GM23338 (cell line): ENCODE data around the gene SLC2A8. TPM values are rescaled to one million over a fixed set of nuclear protein-coding genes. Genes with fewer than 3 reads are reported as not detected.

ENCODE experiments used
- ATAC-seq: fragments of 200-7000 bp; cut with Tn5 transposase; 3 replicates; pipeline ENCODE4 v1.9.1; 2020
- DNase-seq: peaks from one replicate; pipeline ENCODE4 v3.0.0-alpha.2; 2015; ENCODE audit warnings: low spot score
- H2AFZ ChIP-seq: fragments of 200-600 bp; sonication (generic); 2 replicates; pipeline ENCODE4 v1.8.0; 2016; ENCODE audit warnings: antibody characterized with exemption, mild to moderate bottlenecking, moderate library complexity
- H3F3A ChIP-seq: fragments of 200-600 bp; sonication (generic); replicated peaks from 2 replicates; pipeline ENCODE4 v1.8.0; 2017; ENCODE audit warnings: antibody characterized with exemption, mixed run types, low read depth
- H3K27ac ChIP-seq: fragments of 200-600 bp; sonication (generic); 2 replicates; pipeline ENCODE4 v1.6.1; 2016; ENCODE audit warnings: low read depth
- H3K27me3 ChIP-seq: fragments of 200-600 bp; sonication (generic); 2 replicates; pipeline ENCODE4 v1.8.0; 2016; ENCODE audit warnings: mild to moderate bottlenecking, mixed run types, moderate library complexity; ENCODE audit not compliant: insufficient read depth
- H3K36me3 ChIP-seq: fragments of 200-600 bp; sonication (generic); 2 replicates; pipeline ENCODE4 v1.8.0; 2016; ENCODE audit warnings: mild to moderate bottlenecking; ENCODE audit not compliant: insufficient read depth
- H3K4me1 ChIP-seq: fragments of 200-600 bp; sonication (generic); 2 replicates; pipeline ENCODE4 v1.8.0; 2016; ENCODE audit warnings: mild to moderate bottlenecking, moderate library complexity; ENCODE audit not compliant: insufficient read depth
- H3K4me2 ChIP-seq: fragments of 200-600 bp; sonication (generic); 2 replicates; pipeline ENCODE4 v1.7.1; 2017; ENCODE audit warnings: mixed run types
- H3K4me3 ChIP-seq: fragments of 200-600 bp; sonication (generic); 2 replicates; pipeline ENCODE4 v1.6.1; 2016; ENCODE audit warnings: mixed run types
- H3K79me2 ChIP-seq: fragments of 200-600 bp; sonication (generic); replicated peaks from 2 replicates; pipeline ENCODE4 v1.8.0; 2017; ENCODE audit warnings: mild to moderate bottlenecking; ENCODE audit not compliant: insufficient read depth
- H3K9me2 ChIP-seq: fragments of 200-600 bp; sonication (generic); 2 replicates; pipeline ENCODE4 v1.8.0; 2017; ENCODE audit not compliant: insufficient read depth
- H4K20me1 ChIP-seq: fragments of 200-600 bp; sonication (generic); replicated peaks from 2 replicates; pipeline ENCODE4 v1.8.0; 2017; ENCODE audit warnings: mild to moderate bottlenecking; ENCODE audit not compliant: insufficient read depth
- H3K27ac Mint-ChIP-seq: 2 replicates; pipeline ENCODE4 v1.8.0; 2020; ENCODE audit warnings: inconsistent platforms, mild to moderate bottlenecking, moderate library complexity, mixed read lengths
- H3K27me3 Mint-ChIP-seq: 3 replicates; pipeline ENCODE4 v1.8.0; 2022; ENCODE audit warnings: low read depth, mild to moderate bottlenecking, moderate library complexity, mixed read lengths, inconsistent platforms; ENCODE audit not compliant: insufficient read depth, poor library complexity
- H3K36me3 Mint-ChIP-seq: 3 replicates; pipeline ENCODE4 v1.8.0; 2021; ENCODE audit warnings: low read depth, mild to moderate bottlenecking, inconsistent platforms, moderate library complexity, mixed read lengths
- H3K4me1 Mint-ChIP-seq: 3 replicates; pipeline ENCODE4 v1.8.0; 2020; ENCODE audit warnings: mild to moderate bottlenecking, inconsistent platforms, mixed read lengths
- H3K4me3 Mint-ChIP-seq: 3 replicates; pipeline ENCODE4 v1.8.0; 2021; ENCODE audit warnings: moderate library complexity, mild to moderate bottlenecking, inconsistent platforms, mixed read lengths
- H3K9me3 Mint-ChIP-seq: 3 replicates; pipeline ENCODE4 v1.8.0; 2020; ENCODE audit warnings: moderate library complexity, mild to moderate bottlenecking, inconsistent platforms, mixed read lengths
- CREB1 ChIP-seq: fragments of 250-450 bp; sonication (Bioruptor Pico); IDR thresholded peaks from 2 replicates; pipeline ENCODE4 v1.5.0; 2020; ENCODE audit warnings: low read depth, mild to moderate bottlenecking, moderate library complexity
- ETS1 ChIP-seq: IDR thresholded peaks from 2 replicates; pipeline ENCODE4 v1.6.1; 2016; ENCODE audit warnings: antibody characterized with exemption
- EZH2 ChIP-seq: fragments of 200-600 bp; sonication (generic); IDR thresholded peaks from one replicate; pipeline ENCODE4 v1.8.0; 2017; ENCODE audit warnings: antibody characterized with exemption, mild to moderate bottlenecking, low read depth; ENCODE audit not compliant: unreplicated experiment
- EZH2phosphoT487 ChIP-seq: fragments of 200-600 bp; sonication (generic); IDR thresholded peaks from one replicate; pipeline ENCODE4 v1.8.1; 2018; ENCODE audit warnings: antibody characterized with exemption; ENCODE audit not compliant: unreplicated experiment
- POLR2AphosphoS5 ChIP-seq: IDR thresholded peaks from 2 replicates; pipeline ENCODE4 v1.6.1; 2016; ENCODE audit warnings: antibody characterized with exemption, low read depth
- STAT1 ChIP-seq: IDR thresholded peaks from one replicate; pipeline ENCODE4 v1.6.1; 2016; ENCODE audit warnings: antibody characterized with exemption; ENCODE audit not compliant: unreplicated experiment
- ZNF114 ChIP-seq: fragments of 250-450 bp; sonication (Bioruptor Pico); IDR thresholded peaks from 2 replicates; pipeline ENCODE4 v1.5.0; 2020; ENCODE audit warnings: mild to moderate bottlenecking, moderate library complexity
- ZNF331 ChIP-seq: fragments of 250-450 bp; sonication (Bioruptor Pico); IDR thresholded peaks from 2 replicates; pipeline ENCODE4 v1.5.0; 2020; ENCODE audit warnings: low read depth, mild to moderate bottlenecking, moderate library complexity
- polyA plus RNA-seq: library from polyadenylated mRNA; unstranded; fragments of >200 nt; fragmentation: Nextera tagmentation; extraction: Ambion mirVana; gene quantifications from 2 replicates; pipeline ENCODE4 v1.2.1, GENCODE V29; 2016
- total RNA-seq: library from RNA; depleted of rRNA; stranded (reverse); fragments of >200 nt; shearing (Covaris generic); gene quantifications from 2 replicates; pipeline ENCODE4 v1.2.3, GENCODE V29; 2014
- TF ChIP-seq, protein P1 (sequence below): fragments of 250-450 bp; sonication (Bioruptor Pico); IDR thresholded peaks from 2 replicates; pipeline ENCODE4 v1.5.0; 2020; ENCODE audit warnings: mild to moderate bottlenecking, moderate library complexity

Gene SLC2A8
- total and polyA plus RNA-seq, 2 experiments from 2014 or later = 16.3 to 34.1 TPM

- TF ChIP-seq, protein P1, sequence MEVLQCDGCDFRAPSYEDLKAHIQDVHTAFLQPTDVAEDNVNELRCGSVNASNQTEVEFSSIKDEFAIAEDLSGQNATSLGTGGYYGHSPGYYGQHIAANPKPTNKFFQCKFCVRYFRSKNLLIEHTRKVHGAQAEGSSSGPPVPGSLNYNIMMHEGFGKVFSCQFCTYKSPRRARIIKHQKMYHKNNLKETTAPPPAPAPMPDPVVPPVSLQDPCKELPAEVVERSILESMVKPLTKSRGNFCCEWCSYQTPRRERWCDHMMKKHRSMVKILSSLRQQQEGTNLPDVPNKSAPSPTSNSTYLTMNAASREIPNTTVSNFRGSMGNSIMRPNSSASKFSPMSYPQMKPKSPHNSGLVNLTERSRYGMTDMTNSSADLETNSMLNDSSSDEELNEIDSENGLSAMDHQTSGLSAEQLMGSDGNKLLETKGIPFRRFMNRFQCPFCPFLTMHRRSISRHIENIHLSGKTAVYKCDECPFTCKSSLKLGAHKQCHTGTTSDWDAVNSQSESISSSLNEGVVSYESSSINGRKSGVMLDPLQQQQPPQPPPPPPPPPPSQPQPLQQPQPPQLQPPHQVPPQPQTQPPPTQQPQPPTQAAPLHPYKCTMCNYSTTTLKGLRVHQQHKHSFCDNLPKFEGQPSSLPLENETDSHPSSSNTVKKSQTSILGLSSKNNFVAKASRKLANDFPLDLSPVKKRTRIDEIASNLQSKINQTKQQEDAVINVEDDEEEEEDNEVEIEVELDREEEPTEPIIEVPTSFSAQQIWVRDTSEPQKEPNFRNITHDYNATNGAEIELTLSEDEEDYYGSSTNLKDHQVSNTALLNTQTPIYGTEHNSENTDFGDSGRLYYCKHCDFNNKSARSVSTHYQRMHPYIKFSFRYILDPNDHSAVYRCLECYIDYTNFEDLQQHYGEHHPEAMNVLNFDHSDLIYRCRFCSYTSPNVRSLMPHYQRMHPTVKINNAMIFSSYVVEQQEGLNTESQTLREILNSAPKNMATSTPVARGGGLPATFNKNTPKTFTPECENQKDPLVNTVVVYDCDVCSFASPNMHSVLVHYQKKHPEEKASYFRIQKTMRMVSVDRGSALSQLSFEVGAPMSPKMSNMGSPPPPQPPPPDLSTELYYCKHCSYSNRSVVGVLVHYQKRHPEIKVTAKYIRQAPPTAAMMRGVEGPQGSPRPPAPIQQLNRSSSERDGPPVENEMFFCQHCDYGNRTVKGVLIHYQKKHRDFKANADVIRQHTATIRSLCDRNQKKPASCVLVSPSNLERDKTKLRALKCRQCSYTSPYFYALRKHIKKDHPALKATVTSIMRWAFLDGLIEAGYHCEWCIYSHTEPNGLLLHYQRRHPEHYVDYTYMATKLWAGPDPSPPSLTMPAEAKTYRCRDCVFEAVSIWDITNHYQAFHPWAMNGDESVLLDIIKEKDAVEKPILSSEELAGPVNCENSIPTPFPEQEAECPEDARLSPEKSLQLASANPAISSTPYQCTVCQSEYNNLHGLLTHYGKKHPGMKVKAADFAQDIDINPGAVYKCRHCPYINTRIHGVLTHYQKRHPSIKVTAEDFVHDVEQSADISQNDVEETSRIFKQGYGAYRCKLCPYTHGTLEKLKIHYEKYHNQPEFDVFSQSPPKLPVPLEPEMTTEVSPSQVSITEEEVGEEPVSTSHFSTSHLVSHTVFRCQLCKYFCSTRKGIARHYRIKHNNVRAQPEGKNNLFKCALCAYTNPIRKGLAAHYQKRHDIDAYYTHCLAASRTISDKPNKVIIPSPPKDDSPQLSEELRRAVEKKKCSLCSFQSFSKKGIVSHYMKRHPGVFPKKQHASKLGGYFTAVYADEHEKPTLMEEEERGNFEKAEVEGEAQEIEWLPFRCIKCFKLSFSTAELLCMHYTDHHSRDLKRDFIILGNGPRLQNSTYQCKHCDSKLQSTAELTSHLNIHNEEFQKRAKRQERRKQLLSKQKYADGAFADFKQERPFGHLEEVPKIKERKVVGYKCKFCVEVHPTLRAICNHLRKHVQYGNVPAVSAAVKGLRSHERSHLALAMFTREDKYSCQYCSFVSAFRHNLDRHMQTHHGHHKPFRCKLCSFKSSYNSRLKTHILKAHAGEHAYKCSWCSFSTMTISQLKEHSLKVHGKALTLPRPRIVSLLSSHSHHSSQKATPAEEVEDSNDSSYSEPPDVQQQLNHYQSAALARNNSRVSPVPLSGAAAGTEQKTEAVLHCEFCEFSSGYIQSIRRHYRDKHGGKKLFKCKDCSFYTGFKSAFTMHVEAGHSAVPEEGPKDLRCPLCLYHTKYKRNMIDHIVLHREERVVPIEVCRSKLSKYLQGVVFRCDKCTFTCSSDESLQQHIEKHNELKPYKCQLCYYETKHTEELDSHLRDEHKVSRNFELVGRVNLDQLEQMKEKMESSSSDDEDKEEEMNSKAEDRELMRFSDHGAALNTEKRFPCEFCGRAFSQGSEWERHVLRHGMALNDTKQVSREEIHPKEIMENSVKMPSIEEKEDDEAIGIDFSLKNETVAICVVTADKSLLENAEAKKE (CRISPR knock-in tag) = no peak
- TF ChIP-seq CREB1 (CRISPR knock-in tag) (no peak), ZNF331 (CRISPR knock-in tag) (no peak), EZH2 (no peak)
Observed at GRCh38 chr9:127398275-127398647, 1.3 kb downstream of the SLC2A8 start (continued).

DNA sequence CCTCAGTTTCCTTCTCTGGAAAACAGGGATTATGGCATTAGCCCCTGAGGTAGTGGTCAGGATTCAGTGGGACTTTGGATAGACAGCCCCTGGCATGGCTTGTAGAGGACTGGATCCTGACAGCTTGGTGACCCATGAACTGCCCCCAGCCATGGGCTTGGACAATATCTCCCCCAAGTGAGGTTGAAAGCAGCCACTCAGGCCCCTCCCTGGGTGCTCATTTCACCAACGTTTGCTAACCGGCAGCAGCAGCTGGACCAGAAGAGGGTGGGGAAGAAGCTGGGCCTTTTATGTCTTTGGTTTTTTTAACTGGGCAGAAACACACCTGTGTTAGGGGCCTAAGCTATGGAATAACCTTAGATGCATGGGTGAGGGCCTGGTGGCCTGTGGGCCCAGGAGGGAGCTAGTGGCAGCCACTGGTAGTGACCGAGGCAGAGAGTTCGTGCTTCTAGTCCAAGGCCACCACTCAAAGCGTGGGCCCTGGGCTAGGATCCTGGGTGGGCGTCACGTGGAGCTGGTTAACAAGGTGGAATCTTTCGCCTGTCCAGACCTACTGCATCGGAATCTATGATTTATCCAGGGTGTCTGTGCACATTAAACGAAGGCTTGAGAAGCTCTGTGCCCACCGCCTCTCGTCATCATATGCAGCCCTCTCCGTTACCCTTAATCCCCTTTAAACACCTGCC lies 1.9 kb downstream of the SLC2A8 start:
- Mint-ChIP-seq H3K9me3 (no peaks in the 10 kb centered on the region), H3K36me3 (peaks cover 8% of the 10 kb centered on the region; the same call in 2 of the 3 replicates), H3K4me1 (peaks cover 14% of the 10 kb centered on the region), H3K4me3 (peak overlapping the region; percentile 85), H3K27ac (no peak overlapping the region), H3K27me3 (peaks cover 8% of the 10 kb centered on the region)
- H3K36me3 ChIP-seq = no peaks in the 10 kb centered on the region; the same call in 1 of the 2 replicates
- peak overlapping the region; percentile 79 for H3K4me3 ChIP-seq
- H3K4me1 ChIP-seq = peaks cover 9% of the 10 kb centered on the region
- H3F3A ChIP-seq = no peaks in the 10 kb centered on the region; the same call in 1 of the 2 replicates
- H3K9me2 ChIP-seq = no peaks in the 10 kb centered on the region
- peak overlapping the region; percentile 89 for H3K4me2 ChIP-seq
- ATAC-seq (no peak), DNase-seq (no peak)
- H2AFZ ChIP-seq = no peak overlapping the region
- H3K79me2 ChIP-seq = peaks cover 17% of the 10 kb centered on the region
- H3K27ac ChIP-seq = no peak overlapping the region
- H4K20me1 ChIP-seq = peaks cover 5% of the 10 kb centered on the region; the same call in 1 of the 2 replicates
- 0 out of 2 replicates have a peak, but pooled peaks cover 13% of the 10 kb centered on the region for H3K27me3 ChIP-seq
- no peak for TF ChIP-seq ZNF114 (CRISPR knock-in tag)
- TF ChIP-seq POLR2AphosphoS5 = no peak
- no peak for TF ChIP-seq EZH2phosphoT487
- no peak for TF ChIP-seq ETS1
- TF ChIP-seq EZH2 = no peak
- no peak for TF ChIP-seq STAT1
